Inflammatory macrophage treated with lipopolysaccharide for 1 hour (primary cell): Measurements from ENCODE around the gene GCLM.
"Not testable (repeated sequence)": the region's sequence is repeated elsewhere in the genome, so short reads cannot be mapped to it uniquely, and the experiment has no call there.

Experiments used
- DNase-seq, 2 donors: peaks; one replicate each; pipeline ENCODE4 v3.0.0-alpha.2; 2020 to 2022

GCLM gene

DNA sequence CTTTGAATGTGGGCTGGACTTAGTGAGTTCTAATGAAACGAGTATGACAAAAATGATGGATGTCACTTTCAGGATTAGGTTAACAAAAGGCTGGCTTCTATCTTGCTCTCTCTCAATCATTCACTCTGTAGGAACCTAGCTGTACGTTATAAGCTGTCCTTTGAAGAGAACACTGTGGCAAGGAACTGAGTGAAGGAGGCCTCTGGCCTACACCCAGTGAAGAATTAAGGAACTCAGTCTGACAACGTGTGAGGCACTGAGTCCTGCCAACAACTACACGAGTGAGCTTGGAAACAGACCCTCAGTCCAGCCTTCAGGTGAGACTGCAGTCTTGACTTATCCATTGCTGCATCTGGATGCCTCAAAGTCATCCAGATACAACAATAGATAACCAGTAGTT is 27.0 kb downstream of the GCLM start:
- no peak for DNase-seq

DNA sequence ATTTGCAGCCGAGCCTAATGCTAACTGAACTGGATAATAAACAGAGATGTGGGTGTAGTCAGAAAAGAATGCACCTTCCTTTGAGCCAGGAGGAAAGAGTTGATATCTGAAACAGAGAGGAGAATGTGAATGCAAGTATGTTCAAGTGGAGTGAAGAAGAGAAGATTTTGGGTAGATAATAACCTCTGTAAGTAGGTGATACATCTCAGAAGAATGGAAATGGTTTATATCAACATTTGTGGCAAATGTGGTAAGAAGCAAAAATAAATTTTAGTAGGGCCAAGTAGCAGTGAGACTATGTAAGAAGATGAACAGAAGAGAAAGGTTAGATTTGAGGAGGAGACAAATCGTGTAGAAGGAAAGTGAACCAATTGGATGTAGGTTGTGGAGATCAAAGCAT is 28.5 kb downstream of the GCLM start:
- DNase-seq = no peak

DNA sequence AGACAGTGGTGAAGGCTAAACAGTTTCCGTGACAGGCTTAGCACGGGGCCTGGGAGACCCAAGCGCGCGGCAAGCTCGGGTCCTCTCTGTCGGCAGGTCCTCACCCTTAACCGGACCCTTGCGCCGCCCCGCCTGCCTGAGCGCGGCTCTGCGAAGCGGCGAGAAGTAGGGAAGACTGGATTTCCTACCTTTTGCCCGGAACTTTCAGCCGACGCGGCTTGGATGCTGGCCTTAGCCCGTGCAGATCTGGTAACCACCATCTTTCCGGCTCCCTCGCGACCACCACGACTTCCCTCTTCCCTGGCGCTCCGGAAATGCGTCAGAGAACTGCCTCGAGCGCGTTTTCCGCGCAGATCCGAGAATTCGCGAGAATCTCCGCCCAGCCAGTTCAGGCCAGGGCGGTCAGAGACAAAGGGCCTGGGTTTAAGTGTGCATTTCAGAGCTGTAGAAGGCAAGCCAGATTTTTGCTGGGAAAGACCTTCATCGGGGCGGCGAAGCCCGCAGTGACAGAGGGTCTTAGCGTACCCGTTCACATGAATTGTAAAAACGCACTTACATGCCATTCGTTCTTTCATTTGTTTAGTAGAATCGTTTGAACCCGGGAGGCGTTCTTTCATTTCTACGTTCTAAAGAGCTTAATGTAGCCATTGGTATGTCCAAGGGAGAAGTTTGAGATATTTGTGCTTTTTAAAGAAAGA is 30.2 kb downstream of the GCLM start, which contains the start of gene DNTTIP2:
DNTTIP2 (minus strand) TSS at position 318 of the 698 bp plus-strand sequence; CDS start at position 260, 58 bp downstream.
- peak; percentile 89 to 94 for DNase-seq

DNA sequence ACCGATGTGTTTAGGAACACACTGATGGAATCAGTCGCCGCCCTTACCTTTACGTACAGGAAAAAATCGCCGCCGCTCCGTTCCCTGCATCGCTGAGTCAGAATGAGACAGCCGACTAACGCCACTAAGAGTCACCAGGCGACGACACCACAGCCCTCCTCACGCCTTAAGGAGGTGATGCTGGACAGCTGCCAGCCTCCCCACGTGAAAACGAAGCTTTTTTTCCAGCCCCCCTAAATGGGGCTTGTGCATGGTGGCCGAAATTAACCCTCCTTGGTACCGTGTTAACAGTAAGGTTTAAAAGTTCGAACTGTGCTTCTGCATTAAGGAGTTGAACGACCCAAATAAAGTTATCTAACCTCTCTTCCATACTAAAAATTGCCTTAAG is 30.7 kb downstream of the GCLM start:
- DNase-seq = peak; percentile 60 to 64

DNA sequence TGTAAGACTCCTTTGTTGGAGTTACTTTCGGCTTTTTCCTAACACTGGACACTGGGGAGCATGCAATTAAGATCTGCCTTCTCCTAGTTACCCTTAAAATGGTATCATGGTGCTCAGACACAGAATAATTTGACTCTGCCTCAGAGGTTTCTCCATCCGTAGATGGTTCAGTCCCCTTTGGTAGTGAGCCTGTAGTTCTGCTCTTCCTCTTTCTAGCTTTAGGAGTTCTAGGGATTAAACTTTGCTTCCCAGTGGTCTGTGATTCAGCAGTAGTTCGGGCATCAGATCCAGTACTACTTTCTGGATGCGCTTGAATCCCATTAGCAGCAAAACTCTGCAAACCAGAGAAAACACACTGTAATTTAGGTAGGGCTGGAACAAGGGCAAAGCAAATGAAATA is 31.7 kb downstream of the GCLM start:
- no peak for DNase-seq

DNA sequence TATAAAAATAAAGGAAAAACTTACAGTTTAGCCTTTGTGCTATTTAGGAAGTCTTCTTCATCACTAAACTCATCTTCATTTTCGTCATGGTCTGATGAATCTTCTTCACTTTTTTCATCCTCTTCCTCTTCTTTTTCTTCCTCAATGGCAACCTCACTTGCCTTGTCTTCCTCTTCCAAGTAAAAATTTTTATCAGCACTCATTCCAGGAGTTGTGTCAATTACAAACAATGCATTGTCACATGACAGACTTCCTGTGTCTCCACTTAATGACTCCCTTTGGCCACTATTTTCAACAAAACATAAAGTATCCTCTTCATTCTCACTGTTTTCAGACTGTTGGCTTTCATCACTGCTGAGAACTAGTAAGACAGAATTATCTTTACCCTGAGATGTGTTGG is 33.0 kb downstream of the GCLM start:
- DNase-seq = peak; percentile 11 to 22

DNA sequence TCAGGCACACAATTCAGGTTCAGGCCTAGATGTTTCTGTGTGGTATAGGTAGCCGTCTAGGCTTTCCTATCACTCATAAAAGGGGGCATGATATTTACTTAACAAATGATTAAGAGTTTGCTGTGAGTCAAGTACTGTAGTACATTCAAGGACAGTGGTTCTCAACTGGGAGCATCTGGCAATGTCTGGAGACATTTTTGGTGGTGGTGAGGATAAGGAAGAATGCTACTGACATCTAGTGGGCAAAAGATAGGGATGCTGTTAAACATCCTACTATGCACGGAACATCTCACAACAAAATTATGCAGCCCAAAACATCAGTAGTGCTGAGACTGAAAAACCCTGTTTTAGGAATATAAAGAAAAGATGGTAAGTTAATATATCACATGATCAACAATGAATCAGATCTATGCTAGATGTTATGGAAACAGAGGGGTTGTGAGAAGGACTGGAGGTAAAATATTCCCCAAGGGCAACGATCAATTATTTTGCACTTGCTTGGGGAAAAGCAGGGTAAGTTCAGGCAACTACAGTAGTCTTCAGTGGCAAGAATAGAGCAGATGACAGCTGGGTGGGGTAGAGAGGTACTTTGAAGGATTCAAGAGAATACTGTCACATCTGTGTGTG is 35.1 kb downstream of the GCLM start:
- peak; percentile 19 to 34 for DNase-seq

DNA sequence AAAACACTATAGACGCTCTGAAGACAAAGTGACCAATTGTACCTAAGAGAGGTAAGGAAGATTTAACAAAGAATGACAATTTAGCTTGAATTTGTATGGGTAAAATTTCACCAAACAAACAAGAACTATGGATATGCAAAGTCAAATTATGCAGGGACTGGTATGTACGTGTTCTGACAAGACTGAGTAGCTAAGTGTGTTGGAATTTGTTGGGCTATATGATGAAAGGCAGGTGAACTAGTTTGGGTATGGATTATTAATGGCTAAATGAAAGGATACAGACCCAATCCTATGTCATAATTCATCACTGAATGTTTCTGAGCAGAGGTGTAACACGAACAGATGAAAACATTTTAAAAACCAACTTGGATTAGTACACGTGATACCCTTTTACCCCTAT is 37.9 kb downstream of the GCLM start:
- no peak for DNase-seq

DNA sequence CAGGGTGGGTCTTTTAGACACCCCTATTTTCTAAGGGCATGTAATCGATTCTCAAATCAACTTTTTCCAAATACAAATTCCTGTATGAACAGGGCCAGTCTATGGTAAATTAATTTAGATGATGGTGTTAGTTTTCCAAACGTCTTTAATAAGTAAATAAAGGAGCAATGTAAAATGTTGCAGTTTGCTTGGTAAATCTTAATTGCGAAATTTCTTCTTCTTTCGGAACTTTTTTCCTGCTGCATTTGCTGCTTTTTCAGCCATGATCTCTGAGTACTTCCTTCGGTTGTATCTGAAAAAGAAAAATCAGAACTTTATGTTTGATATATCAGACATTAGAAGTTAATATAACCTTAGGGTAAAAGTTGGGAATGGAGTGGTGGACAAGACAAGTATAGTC is 39.6 kb downstream of the GCLM start:
- DNase-seq = no peak

DNA sequence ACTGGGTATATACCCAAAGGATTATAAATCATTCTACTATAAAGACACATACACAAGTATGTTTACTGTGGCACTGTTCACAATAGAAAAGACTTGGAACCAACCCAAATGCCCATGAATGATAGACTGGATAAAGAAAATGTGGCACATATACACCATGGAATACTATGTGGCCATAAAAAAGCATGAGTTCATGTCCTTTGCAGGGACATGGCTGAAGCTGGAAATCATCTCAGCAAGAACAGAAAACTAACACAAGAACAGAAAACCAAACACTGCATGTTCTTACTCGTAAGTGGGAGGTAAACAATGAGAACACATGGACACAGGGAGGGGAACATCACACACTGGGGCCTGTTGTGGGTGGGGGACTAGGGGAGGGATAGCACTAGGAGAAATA is 40.7 kb downstream of the GCLM start:
- DNase-seq = not testable (repeated sequence)

DNA sequence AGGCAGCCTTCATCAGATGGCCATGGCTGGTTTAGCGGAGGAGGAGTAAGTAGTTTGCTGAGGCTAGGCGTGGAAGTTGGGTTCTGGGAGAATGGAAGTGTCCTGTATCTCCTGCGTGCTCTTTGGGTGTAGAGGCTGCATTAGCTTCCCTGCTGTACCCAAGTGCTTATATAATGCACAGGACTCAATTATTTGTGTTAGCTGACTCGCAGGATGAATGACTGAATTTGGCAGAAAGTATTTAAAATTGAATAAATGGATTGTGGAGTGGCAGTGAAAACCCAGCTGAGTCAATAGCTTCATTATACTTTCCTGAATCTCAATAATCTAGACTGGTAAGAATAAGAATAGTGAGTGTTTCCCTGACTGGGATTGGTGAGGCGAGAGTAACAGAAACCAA is 44.0 kb downstream of the GCLM start:
- DNase-seq = no peak

DNA sequence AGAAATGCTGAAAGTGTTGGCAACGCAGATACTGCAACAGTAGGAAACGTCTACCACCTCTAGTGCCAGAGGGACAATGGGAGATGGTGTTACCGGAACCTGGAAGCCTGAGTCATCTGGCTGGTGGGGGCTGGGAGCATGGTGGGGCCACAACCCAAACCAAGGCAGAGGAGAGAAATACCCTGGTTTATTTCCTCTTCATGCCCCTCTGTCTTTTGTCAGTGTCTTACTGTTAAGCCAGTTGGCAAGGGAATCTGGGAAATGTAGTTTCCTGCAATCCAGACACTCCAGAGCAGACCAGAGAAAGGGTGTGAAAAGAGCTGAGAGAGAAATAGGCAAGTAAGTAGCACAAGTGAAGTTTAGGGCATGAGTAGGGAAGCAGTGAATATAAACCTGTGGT is 45.1 kb downstream of the GCLM start:
- no peak for DNase-seq

DNA sequence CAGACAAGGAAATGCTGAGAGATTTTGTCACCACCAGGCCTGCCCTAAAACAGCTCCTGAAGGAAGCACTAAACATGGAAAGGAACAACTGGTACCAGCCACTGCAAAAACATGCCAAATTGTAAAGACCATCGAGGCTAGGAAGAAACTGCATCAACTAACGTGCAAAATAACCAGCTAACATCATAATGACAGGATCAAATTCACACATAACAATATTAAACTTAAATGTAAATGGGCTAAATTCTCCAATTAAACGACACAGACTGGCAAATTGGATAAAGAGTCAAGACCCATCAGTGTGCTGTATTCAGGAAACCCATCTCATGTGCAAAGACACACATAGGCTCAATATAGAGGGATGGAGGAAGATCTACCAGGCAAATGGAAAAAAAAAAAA is 51.6 kb downstream of the GCLM start:
- not testable (repeated sequence) for DNase-seq

DNA sequence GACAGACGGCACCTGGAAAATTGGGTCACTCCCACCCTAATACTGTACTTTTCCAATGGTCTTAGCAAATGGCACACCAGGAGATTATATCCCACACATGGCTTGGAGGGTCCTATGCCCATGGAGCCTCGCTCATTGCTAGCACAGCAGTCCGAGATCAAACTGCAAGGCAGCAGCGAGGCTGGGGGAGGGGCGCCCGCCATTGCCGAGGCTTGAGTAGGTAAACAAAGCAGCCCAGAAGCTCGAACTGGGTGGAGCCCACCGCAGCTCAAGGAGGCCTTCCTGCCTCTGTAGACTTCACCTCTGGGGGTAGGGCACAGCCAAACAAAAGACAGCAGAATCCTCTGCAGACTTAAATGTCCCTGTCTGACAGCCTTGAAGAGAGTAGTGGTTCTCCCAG is 53.2 kb downstream of the GCLM start:
- DNase-seq = not testable (repeated sequence)

DNA sequence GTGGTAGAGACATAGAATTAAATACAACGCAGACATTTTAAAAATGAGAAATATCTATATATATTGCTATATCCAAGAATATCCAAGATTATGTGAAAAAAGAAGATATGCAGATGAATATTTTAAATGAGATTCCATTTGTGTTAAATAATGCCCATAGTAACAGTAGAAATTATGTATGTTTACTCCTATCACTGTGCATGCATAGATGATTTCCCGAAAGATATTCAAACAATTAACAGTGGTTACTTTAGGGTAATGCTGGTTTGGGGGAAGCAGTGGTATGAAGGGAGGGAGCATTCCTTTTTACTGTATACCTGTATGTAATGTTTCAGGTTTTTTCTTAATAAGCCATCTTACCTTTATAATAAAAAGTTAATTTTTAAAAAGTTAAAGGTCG is 55.3 kb downstream of the GCLM start:
- no peak for DNase-seq

DNA sequence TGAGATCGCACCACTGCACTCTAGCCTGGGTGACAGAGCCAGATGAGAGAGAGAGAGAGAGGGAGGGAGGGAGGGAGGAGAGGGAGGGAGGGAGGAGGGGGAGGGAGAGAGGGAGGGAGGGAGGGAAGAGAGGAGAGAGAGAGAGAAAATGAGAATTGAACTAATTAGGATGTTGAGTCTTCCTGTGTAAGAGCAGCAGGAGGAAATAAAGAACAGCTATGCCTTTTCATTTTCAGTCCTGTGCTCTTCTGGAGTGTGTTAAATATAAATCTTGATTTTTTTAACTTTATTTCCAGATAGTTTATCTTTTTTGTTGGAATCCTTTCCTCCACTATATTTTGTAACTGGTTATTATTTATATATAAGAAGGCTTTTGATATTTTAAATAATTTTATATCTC is 57.4 kb downstream of the GCLM start:
- DNase-seq = no peak

DNA sequence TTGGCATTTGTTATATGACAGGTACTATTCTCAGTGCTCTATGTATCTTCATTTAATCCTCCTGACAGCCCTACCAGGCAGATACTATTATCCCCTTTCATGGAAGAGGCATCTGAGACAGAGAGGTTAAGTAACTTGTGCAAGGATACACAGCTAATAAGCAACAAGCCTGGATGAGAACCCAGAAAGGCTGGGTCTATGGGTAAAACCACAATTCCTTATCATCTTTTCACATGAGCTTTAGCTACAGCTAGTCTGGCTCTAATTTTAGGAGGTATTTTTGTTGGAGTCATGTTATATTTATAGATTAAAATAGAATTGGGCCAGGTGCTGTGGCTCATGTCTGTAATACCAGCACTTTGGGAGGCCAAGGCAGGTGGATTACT is 57.9 kb downstream of the GCLM start:
- no peak for DNase-seq

DNA sequence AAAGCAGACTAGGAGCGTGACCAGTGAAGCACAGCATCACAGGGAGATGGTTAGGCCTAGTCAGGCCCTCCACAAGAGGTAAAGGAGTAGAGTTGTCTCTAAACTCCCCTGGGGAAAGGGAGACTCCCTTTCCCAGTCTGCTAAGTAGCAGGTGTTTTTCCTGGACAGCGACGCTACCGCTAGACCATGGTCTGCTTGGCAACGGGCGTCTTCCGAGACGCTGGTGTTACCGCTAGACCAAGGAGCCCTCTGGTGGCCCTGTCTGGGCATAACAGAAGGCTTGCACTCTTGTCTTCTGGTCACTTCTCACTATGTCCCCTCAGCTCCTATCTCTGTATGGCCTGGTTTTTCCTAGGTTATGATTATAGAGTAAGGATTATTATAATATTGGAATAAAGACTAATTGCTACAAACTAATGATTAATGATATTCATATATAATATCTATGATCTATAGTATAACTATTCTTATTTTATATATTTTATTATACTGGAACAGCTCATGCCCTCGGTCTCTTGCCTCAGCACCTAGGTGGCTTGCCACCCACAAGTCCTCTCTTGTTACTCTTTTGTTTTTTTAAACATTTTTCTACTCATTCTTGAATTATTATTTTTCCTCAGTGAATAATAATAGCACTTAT is 58.4 kb downstream of the GCLM start:
- peak; percentile 19 to 34 for DNase-seq

DNA sequence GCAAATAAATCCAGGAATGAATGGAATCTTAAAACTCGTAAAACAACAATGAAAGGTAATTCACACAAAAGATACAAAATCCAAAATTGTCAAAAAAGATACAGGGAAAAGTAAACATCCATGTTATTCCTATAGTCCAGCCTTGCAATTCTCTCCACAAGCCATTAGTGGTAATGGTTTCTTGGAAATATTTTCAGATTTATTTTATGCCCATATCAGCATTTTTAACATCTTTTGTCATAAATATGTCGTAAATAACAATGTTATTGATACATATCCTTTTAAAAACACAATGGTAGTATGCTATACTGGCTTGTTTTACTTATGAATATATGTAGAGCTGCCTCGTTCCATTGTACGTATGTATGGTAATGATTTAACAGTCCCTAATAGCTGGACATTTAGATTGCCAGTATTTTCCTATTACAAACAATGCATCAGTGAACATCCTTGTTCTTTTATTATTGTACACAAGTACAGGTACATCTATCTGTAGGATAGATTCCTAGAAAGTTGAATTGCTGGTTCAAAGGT is 60.8 kb downstream of the GCLM start:
- DNase-seq = no peak

DNA sequence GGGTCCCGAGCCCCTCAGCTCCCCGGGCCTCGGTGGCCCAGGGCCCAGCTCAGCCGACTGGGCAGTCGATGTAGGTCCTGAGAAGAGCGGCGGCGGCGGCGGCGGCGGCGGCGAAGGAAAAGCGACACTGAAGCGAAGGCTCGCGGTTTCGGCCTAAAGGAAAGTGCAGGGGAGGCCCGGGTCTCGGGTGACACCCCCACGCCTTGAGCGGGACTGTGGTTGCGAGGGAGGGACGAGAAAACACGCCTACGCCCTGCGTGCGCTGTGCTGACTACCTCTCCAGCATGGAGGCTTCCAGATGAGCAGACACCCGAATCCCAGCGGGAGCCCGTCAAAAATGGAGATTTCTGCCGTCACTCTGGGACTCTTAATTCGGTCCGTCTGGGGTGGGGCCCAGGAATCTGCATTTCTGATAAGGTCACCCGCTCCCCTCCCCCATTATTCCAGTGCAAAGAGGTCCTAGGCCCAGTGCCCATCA is 61.4 kb downstream of the GCLM start:
- peak; percentile 52 to 58 for DNase-seq

DNA sequence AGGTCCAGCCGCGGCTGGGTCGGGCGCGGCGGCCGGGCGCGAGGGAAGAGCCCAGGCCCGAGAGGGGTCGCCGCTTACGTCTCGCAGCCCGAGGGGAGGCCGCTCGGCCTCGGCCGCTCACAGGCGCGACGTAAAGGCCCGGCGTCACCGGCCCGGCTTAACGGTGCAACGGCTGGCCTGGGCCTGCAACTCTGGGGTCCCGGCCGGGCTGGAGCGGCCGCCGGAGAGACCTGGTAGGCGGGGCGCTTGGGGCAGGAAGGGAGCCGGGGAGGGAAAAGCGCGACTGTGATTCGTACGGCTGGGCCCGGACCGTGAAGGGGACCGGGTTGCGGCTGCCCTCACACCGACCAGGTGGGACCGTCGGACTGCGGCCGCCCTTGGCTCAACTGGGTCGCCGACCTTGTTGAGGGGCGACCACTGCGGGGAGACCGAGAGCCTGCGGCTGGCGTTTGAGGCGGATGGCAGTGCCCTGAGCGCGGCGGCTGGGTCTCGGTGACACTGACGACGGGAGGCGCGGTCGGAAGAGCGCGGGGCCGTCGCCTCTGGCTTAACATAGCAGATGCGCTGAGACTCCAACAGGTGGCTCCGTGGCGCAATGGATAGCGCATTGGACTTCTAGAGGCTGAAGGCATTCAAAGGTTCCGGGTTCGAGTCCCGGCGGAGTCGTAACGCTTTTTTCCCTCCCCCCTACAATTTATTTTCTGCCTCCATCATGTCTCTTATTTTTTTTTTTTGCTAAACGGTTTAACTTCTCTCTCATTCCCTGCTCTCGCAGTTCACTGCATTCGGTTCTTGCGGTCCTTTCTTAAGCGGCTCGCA is 62.0 kb downstream of the GCLM start:
- DNase-seq = peak; percentile 81 to 96

DNA sequence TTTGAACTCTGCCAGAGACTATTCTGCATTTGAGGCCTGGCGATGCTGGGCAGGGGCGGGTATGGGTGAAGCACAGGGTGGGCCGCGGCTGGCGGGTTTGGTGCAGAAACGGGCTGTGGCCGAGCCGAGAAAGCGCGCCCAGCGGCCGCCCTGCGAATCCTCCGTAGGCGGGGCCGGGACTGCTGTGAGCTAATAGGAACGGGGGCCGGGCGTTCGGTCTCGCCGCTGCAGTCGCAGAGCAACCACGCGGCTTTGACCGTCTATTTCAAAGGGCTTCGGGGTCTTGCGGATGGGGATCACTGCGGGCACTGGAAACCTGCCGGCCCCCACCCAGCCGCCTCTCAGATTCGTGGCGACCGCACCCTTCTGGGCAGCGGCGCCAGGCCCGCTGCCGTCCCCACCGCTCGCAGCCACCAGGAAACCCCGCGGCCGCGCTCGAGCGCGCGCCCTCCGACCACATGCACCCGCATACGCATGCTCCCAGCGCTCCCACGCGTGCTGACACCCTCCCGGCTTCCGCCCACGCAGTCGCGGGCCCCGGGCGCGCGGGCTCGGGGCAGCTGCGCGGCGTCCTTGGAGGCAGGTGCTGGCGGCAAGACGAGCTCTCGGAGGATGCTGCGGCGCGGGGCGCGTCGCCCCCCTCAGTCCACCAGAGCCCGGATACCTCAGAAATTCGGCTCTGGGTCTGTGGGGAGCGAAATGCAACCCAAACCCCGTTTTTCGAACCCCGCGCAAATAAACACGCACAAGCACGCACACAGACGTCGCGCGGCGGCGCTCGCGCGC is 62.8 kb downstream of the GCLM start:
- peak; percentile 77 to 88 for DNase-seq
